ENCODE results near the gene INCA1.

INCA1 gene

DNA sequence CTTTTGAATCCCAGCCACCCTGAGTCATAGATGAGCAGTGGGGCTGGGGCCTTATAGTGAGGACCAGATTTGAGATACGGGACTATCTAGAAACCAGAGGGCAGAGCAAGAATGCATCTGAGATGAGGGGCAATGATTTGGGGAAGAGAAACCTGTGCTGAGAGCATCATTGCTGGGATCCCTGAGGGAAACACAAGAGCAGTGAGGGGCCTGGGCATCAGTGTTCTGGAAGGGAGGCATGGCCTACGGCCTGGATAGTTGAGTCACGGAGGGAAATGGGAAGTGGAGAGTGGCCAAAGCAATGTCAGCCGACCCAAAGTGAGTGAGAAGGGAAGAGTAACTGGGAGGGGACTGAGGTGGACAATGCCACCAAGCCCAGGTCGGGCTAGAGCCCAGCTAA lies 15.0 kb downstream of the INCA1 start:
- Histone ChIP-seq H3K27me3 (ENCODE audit: control insufficient read depth, insufficient read depth, low read length) (peaks cover 33% of the 10 kb centered on the region), H3K36me3 (ENCODE audit: control insufficient read depth, low read depth, low read length) (no peaks in the 10 kb centered on the region), H3K4me1 (ENCODE audit: control insufficient read depth, low read depth, low read length) (peaks cover 4% of the 10 kb centered on the region), H3K9ac (ENCODE audit: low read length) (no peak overlapping the region), H3K4me3 (ENCODE audit: low read length) (no peak overlapping the region), H3K9me3 (ENCODE audit: control insufficient read depth, low read depth, low read length) (no peaks in the 10 kb centered on the region), H3K27ac (ENCODE audit: low read length) (no peak overlapping the region)

DNA sequence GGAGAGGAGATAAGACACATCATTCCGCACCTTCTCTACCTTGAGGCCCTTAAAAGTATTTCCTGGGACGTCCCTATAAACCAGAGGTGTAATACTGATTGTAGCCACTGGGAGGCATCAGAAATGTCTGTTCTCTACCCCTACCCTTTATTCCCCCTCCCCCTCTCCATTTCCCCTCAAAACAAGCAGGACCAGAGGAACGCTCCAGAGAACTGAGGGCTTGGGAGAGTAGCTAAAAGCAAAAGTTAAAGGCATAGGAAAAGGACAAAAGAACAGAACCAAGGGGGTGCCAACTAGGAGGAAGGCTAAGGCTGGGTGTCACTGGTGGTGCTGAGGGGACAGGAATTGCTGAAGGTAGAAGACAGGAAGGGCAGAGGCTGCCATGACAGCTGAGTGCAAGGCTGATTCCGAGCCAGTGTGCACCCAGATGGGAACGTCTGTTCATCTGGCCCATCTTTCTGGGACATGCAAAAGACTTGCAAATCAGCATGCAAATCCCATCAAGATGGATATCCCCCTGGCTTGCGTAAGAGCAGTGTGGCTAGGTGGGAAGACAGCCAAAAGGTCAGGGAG lies 16.6 kb downstream of the INCA1 start:
- Histone ChIP-seq H3K36me3 (ENCODE audit: control insufficient read depth, low read depth, low read length) (no peaks in the 10 kb centered on the region), H3K9me3 (ENCODE audit: control insufficient read depth, low read depth, low read length) (no peaks in the 10 kb centered on the region), H3K27me3 (ENCODE audit: control insufficient read depth, insufficient read depth, low read length) (peaks cover 38% of the 10 kb centered on the region), H3K9ac (ENCODE audit: low read length) (no peak overlapping the region), H3K4me3 (ENCODE audit: low read length) (no peak overlapping the region), H3K4me1 (ENCODE audit: control insufficient read depth, low read depth, low read length) (peaks cover 4% of the 10 kb centered on the region), H3K27ac (ENCODE audit: low read length) (no peak overlapping the region)

DNA sequence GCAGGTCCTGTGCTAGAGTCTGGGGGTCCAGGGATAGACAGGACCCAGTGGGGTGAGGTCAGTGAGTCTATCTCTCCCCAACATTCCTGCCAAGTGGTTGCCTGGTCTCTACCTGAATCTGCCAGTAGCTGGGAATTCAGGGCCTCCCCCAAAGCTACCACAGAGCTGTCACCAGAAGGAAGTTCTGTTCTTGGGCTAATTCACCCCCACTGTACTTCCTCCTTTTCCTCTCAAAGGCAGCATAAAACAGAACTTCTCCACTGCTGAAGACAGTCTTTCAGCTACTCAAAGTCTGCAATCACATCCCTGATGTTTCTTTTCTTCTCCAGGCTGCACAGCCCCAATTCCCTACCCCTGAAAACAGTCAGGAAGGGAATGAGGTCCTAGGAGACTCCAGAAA lies 18.6 kb downstream of the INCA1 start:
- H3K4me3 ChIP-seq (ENCODE audit: low read length) = no peak overlapping the region
- H3K27me3 ChIP-seq (ENCODE audit: control insufficient read depth, insufficient read depth, low read length) = peaks cover 55% of the 10 kb centered on the region
- no peak overlapping the region for H3K27ac ChIP-seq (ENCODE audit: low read length)
- no peak overlapping the region for H3K9ac ChIP-seq (ENCODE audit: low read length)
- H3K4me1 ChIP-seq (ENCODE audit: control insufficient read depth, low read depth, low read length) = peaks cover 4% of the 10 kb centered on the region
- H3K9me3 ChIP-seq (ENCODE audit: control insufficient read depth, low read depth, low read length) = no peaks in the 10 kb centered on the region
- H3K36me3 ChIP-seq (ENCODE audit: control insufficient read depth, low read depth, low read length) = no peaks in the 10 kb centered on the region

DNA sequence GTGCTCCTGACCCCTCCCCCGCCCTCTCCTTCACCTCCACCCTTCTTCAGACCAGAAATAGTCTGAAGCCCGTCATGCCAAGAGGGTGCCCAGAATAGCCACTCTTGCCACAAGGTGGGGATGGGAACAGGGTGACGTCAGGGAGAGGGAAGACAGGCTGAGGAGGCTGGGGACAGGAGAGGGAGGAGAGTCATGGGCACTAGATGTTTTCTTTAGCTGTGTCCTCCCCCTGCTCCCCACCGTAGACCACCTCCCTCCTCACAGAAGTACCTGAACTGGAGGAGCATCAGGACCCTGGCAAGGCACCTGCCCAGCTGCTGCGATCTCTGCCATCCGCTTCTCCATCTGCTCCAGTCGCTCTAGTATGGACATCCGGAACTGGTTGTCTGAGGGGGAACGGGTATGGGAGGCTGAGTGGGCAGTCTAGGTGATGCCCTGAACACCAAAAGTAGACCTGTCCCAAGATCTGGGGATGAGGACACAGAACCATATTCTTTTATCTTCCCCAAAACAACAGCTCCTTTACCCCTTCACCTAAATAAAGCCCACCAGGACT lies 23.1 kb downstream of the INCA1 start:
- Histone ChIP-seq H3K9me3 (ENCODE audit: control insufficient read depth, low read depth, low read length) (no peaks in the 10 kb centered on the region), H3K27me3 (ENCODE audit: control insufficient read depth, insufficient read depth, low read length) (peaks cover 71% of the 10 kb centered on the region), H3K4me1 (ENCODE audit: control insufficient read depth, low read depth, low read length) (peaks cover 10% of the 10 kb centered on the region), H3K27ac (ENCODE audit: low read length) (no peak overlapping the region), H3K4me3 (ENCODE audit: low read length) (no peak overlapping the region), H3K36me3 (ENCODE audit: control insufficient read depth, low read depth, low read length) (peaks cover 4% of the 10 kb centered on the region), H3K9ac (ENCODE audit: low read length) (no peak overlapping the region)

DNA sequence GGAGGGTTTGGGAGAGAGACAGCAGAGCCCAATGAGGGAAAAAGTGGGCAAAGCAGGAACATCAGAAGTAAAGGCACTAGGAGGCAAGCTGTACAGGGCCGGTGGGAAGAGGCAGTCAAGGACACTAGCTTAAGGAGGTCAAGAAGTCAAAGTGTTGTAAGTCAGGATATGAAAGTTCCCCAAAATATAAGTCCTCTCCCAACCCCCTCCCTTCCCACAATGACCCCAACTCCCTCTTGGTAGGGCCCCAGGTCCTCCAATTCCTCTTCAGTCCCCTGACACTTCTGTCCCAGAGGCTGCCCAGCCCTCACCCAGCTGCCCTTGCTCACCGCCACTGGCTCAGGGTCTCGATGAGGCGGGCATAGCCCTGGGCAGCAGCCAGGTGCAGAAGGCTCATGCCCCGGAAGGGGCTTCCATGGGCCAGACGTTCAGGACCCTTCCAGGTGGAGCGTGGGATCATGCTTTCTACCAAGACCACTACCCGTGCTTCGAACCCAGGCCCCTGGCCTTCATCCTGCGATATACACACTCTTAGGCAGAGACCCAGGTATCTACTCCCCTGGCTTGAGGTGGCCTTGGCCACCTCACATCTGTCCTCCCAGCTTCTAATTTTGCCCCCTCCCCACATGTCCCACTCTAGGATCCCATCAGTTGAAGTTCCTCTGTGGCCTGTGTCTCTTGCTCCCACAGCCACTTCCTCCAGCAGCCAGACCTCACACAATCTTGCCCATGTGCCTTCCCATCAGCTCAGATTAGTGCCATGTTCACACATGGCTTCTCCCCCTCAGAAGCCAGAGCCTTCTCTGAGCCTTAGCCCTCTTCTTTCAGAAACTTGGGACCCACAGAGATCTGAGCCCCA lies 23.8 kb downstream of the INCA1 start:
- Histone ChIP-seq H3K36me3 (ENCODE audit: control insufficient read depth, low read depth, low read length) (peaks cover 4% of the 10 kb centered on the region), H3K9me3 (ENCODE audit: control insufficient read depth, low read depth, low read length) (no peaks in the 10 kb centered on the region), H3K4me1 (ENCODE audit: control insufficient read depth, low read depth, low read length) (peaks cover 10% of the 10 kb centered on the region), H3K27me3 (ENCODE audit: control insufficient read depth, insufficient read depth, low read length) (peaks cover 66% of the 10 kb centered on the region), H3K9ac (ENCODE audit: low read length) (no peak overlapping the region), H3K27ac (ENCODE audit: low read length) (no peak overlapping the region), H3K4me3 (ENCODE audit: low read length) (no peak overlapping the region)

DNA sequence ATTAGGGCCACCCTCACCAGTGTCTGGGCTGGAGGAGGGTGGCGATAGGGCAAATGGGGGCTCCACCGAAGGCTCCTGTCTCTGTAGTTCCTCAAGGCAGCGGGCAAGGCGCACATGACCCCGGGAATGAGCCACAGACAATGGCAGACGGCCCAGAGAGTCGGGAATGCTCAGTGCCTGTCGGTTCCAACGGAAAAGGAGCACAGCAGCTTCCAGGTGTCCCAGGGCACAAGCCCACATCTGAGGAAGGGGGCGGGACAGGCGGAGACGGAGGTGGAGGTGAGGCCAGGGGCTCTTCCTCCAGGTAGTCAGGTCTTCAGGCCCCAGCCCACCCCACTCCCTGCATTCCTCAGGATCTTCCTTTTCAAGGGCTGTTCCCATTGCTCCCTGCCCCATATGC lies 24.6 kb downstream of the INCA1 start:
- Histone ChIP-seq H3K9ac (ENCODE audit: low read length) (no peak overlapping the region), H3K27me3 (ENCODE audit: control insufficient read depth, insufficient read depth, low read length) (peaks cover 59% of the 10 kb centered on the region), H3K36me3 (ENCODE audit: control insufficient read depth, low read depth, low read length) (peaks cover 4% of the 10 kb centered on the region), H3K4me3 (ENCODE audit: low read length) (no peak overlapping the region), H3K27ac (ENCODE audit: low read length) (no peak overlapping the region), H3K4me1 (ENCODE audit: control insufficient read depth, low read depth, low read length) (peaks cover 10% of the 10 kb centered on the region), H3K9me3 (ENCODE audit: control insufficient read depth, low read depth, low read length) (no peaks in the 10 kb centered on the region)

DNA sequence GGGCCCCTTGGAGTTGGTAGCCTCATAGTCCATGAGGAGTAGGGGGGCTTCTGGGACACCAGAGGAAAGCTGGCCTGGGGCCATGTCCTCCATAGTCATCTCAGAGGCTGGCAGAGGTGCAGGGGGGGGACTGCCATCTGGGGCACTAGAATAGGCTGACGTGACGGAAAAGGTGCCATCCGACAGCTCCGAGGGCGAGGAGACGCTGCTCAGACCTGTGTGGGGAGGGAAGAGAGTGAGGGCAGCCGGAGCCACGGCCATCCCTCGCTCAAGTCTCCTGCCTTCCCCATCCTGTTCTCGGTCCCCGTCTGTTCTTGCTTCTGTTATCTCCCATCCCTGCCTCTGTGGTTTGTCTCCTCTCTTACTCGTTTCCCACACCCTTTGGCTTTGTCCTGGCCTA lies 25.0 kb downstream of the INCA1 start:
- H3K27me3 ChIP-seq (ENCODE audit: control insufficient read depth, insufficient read depth, low read length) = peaks cover 54% of the 10 kb centered on the region
- peaks cover 4% of the 10 kb centered on the region for H3K36me3 ChIP-seq (ENCODE audit: control insufficient read depth, low read depth, low read length)
- H3K9ac ChIP-seq (ENCODE audit: low read length) = no peak overlapping the region
- peaks cover 10% of the 10 kb centered on the region for H3K4me1 ChIP-seq (ENCODE audit: control insufficient read depth, low read depth, low read length)
- H3K4me3 ChIP-seq (ENCODE audit: low read length) = no peak overlapping the region
- H3K27ac ChIP-seq (ENCODE audit: low read length) = no peak overlapping the region
- H3K9me3 ChIP-seq (ENCODE audit: control insufficient read depth, low read depth, low read length) = no peaks in the 10 kb centered on the region

DNA sequence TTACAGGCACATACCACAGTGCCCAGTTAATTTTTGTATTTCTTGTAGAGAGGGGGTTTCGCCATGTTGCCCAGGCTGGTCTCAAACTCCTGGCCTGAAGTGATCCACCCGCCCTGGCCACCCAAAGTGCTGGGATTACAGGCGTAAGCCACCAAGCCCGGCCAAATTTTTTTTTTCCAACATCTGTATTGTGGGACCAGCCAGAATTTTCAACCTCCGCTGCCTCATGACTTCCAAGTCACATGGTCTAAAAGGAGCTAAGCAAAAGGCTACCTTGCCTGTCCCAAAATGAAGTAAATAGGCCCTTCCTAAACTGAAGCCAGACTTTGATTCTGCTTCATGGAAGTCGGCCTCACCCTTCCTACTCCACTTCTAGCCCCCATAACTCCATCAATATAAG lies 25.5 kb downstream of the INCA1 start:
- Histone ChIP-seq H3K27ac (ENCODE audit: low read length) (no peak overlapping the region), H3K9ac (ENCODE audit: low read length) (no peak overlapping the region), H3K4me1 (ENCODE audit: control insufficient read depth, low read depth, low read length) (peaks cover 10% of the 10 kb centered on the region), H3K4me3 (ENCODE audit: low read length) (no peak overlapping the region), H3K27me3 (ENCODE audit: control insufficient read depth, insufficient read depth, low read length) (peaks cover 49% of the 10 kb centered on the region), H3K36me3 (ENCODE audit: control insufficient read depth, low read depth, low read length) (peaks cover 4% of the 10 kb centered on the region), H3K9me3 (ENCODE audit: control insufficient read depth, low read depth, low read length) (no peaks in the 10 kb centered on the region)

DNA sequence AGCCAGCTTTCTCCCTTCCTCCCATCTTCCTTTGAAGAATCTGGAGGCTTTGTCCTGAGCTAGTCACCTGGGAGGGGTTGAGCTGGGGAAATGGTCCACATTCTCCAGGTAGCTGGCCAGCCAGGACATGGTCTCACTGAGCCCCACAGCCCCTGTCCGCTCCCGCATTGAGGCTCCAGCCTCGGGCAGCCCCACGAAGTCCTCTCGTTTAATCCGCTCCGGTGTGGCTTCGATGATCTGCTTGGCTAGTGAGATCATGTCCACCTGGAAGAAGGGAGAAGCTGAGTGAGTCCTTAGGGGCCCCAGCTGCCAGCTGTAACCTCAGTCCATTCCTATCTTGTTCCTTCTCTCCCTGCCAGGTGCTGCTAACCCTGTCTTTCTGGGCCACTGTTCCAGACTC lies 27.0 kb downstream of the INCA1 start:
- Histone ChIP-seq H3K27me3 (ENCODE audit: control insufficient read depth, insufficient read depth, low read length) (peaks cover 35% of the 10 kb centered on the region), H3K27ac (ENCODE audit: low read length) (no peak overlapping the region), H3K4me3 (ENCODE audit: low read length) (no peak overlapping the region), H3K9ac (ENCODE audit: low read length) (no peak overlapping the region), H3K9me3 (ENCODE audit: control insufficient read depth, low read depth, low read length) (no peaks in the 10 kb centered on the region), H3K36me3 (ENCODE audit: control insufficient read depth, low read depth, low read length) (peaks cover 4% of the 10 kb centered on the region), H3K4me1 (ENCODE audit: control insufficient read depth, low read depth, low read length) (peaks cover 17% of the 10 kb centered on the region)

DNA sequence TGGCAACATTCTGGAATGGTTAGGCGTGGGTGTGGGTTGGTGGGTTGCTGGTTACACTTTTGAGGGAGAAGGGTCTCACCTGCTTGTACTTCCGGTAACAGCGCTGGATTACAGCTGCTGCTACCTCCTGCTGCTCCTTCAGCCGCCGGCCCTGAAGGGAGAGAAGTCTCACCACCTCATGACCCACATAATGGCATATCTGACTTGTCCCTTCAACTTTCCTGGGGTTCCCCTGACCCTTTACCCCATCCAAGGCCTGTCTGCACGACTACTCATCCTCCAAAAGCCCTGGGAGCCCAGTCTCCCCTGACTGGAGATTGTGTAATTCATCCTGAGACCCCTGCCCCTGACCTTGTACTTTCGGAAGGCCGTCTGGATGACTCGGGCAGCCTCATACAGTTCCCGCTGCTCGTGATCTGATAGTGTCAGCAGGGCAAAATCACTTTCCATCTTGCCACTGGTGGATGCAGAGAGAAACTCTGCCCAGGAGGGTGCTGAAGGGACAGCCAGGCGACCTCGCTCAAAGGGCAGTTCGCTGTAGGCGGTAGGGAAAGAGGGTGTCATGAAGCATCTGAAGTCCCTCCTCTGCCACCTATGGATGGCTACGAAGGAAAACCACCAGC lies 27.7 kb downstream of the INCA1 start:
- peaks cover 29% of the 10 kb centered on the region for H3K27me3 ChIP-seq (ENCODE audit: control insufficient read depth, insufficient read depth, low read length)
- H3K4me3 ChIP-seq (ENCODE audit: low read length) = peak overlapping the region; percentile 92
- no peaks in the 10 kb centered on the region for H3K9me3 ChIP-seq (ENCODE audit: control insufficient read depth, low read depth, low read length)
- peaks cover 17% of the 10 kb centered on the region for H3K4me1 ChIP-seq (ENCODE audit: control insufficient read depth, low read depth, low read length)
- H3K27ac ChIP-seq (ENCODE audit: low read length) = no peak overlapping the region
- peaks cover 4% of the 10 kb centered on the region for H3K36me3 ChIP-seq (ENCODE audit: control insufficient read depth, low read depth, low read length)
- peak overlapping the region; percentile 91 for H3K9ac ChIP-seq (ENCODE audit: low read length)

DNA sequence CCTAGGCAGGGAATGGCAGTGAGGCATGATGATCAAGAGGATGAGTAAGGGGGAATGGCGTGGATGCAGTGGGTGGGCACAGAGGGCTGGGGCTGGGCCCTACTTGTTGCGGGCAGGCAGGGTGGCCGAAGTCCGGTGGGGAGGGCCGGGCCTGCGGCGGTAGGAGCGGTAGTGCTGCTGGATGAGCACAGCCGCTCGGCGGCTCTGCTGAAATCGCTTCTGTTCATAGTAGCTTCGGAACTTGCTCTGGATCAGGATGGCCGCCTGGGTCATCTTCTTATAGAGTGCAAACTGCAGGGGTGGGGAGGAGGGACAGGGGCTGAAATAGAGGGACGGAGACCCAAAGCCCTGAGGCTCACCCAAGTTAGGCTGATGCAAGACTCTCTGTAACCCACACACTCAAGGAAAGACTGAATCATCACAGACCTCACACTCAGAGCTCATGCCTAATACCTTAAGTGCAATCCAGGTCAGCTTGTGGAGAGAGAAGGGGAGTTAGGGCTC lies 28.2 kb downstream of the INCA1 start:
- peaks cover 4% of the 10 kb centered on the region for H3K36me3 ChIP-seq (ENCODE audit: control insufficient read depth, low read depth, low read length)
- peak overlapping the region; percentile 91 for H3K9ac ChIP-seq (ENCODE audit: low read length)
- peak overlapping the region; percentile 81 for H3K27ac ChIP-seq (ENCODE audit: low read length)
- H3K27me3 ChIP-seq (ENCODE audit: control insufficient read depth, insufficient read depth, low read length) = peaks cover 23% of the 10 kb centered on the region
- H3K4me3 ChIP-seq (ENCODE audit: low read length) = peak overlapping the region; percentile 92
- H3K9me3 ChIP-seq (ENCODE audit: control insufficient read depth, low read depth, low read length) = no peaks in the 10 kb centered on the region
- H3K4me1 ChIP-seq (ENCODE audit: control insufficient read depth, low read depth, low read length) = peaks cover 17% of the 10 kb centered on the region
